SHP77 treated with DMSO at 0.1 percent for 48 hours (cell line): ENCODE results near the gene CFAP410.
"Not testable (repeated sequence)": the region's sequence is repeated elsewhere in the genome, so short reads cannot be mapped to it uniquely, and the experiment has no call there.

Source experiments
- DNase-seq: peaks from one replicate; lab custom pipeline; 2025; lab: John Stamatoyannopoulos, UW

CFAP410 gene

DNA sequence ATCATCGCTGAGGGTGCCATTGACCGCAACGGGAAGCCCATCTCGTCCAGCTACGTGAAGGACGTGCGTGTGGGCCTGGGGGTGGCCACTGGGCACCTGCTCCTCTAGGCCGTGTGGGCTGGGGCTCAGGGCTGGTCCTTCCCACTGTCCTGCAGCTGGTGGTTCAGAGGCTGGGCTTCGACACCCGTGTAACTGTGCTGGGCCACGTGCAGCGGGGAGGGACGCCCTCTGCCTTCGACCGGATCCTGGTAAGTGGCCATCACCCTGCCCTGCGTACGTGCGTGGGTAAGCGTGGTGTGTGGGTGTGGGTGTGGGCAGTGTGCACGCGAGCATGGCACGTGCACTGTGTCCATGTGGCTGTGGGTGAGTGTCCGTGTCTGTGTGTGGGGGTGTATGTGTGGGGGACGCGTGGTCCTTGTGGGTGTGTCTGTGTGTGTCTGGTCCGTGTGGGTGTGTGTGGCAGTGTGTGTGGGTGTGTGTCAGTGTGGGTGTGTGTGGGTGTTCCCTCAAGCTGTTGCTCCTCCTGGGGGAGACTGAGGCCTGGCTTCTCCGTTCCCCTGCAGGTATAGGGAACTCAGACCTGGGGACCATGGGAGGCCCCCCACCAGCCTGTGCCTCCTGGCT, 22.8 kb downstream of the CFAP410 start:
- no peak for DNase-seq

DNA sequence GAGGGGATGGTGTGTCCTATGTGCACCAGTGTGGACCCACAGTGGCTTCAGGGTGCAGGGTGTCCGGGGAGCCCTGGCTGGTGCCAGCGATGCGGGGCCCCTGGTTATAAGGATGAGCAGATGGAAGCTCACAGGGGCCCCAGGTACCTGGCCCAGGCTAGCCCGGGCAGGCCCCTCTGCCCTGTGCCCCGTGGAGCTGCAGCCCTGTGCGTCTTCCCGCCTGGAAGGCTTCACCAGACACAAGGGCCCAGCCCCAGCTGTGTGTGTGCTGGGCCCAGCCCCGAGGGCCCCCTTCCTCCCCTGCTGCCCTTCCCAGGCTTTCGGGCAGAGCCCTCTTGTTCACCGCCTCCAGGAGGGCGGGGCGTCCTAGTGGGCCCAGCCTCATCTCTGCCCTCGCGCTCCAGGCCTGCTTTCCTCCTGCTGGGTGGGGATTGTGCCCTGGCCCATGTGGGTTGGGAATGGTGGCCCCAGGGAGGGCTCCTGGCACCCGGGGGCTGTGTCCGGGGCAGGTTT, 23.4 kb downstream of the CFAP410 start:
- no peak for DNase-seq

GRCh38 chr21:44314561-44314960, 24.6 kb downstream of the CFAP410 start:
- DNase-seq, result no peak

- no peak for DNase-seq
These were observed 25.1 kb downstream of the CFAP410 start for GRCh38 chr21:44314128-44314527.

- no peak for DNase-seq
These were observed 25.7 kb downstream of the CFAP410 start for GRCh38 chr21:44313451-44313850.

GRCh38 chr21:44312716-44313115, 26.5 kb downstream of the CFAP410 start:
- no peak for DNase-seq

DNA sequence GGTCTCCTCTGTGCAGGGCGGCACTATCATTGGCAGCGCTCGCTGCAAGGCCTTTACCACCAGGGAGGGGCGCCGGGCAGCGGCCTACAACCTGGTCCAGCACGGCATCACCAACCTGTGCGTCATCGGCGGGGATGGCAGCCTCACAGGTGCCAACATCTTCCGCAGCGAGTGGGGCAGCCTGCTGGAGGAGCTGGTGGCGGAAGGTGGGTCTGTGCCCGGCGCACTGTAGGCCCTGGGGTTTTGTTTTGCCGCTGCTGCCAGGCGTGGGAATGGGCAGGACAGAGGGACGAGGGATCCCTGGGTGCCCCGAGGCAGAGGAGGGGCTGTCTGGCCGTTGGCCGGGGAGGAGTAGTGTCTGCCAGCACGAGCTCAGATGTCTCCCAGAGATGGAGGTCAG, 27.1 kb downstream of the CFAP410 start:
- DNase-seq, result no peak

GRCh38 chr21:44310628-44311507, 28.3 kb downstream of the CFAP410 start:
- no peak for DNase-seq

- no peak for DNase-seq
These were observed 32.1 kb downstream of the CFAP410 start for GRCh38 chr21:44306936-44307704.

DNA sequence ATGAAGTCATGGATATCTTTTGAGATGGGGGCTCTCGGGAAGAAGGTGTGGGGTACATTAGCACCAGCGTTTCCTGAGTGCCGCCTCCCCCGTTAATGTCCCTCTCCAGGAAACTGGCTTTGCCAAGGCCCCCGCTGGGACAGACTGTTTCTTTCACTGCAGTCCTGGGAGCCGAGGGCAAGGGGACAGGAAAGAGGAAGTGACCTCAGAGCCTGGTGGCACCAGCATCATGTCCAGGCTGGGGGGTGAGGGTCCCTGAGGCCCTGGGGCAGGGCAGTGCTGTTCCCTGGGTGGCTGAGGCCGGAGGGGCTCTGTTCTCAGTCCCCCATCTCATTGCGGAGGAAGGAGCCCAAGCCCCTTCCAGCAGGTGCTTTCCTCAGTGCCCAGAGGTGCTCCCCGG, 33.5 kb downstream of the CFAP410 start:
- no peak for DNase-seq

DNA sequence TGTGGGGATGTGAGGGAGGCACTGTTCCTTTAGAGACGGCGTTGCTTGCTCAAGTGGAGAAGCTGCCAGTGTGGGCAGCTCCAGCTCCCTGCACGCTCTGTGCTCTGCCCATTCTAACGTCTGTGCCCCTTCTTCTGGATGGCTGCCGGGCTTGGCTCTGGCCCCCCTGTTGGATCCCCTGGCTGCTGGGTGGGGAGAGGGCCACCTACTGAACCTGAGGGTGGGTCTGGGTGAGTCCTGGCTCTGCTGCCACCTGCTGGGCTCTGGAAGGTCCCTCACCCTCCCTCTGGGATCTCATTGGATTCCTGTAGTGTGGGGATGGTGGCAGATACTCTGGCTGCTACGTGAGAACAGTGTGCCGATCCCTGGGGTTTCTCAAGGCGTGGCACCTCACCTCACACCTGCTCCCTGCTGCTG, 34.3 kb downstream of the CFAP410 start:
- no peak for DNase-seq

DNA sequence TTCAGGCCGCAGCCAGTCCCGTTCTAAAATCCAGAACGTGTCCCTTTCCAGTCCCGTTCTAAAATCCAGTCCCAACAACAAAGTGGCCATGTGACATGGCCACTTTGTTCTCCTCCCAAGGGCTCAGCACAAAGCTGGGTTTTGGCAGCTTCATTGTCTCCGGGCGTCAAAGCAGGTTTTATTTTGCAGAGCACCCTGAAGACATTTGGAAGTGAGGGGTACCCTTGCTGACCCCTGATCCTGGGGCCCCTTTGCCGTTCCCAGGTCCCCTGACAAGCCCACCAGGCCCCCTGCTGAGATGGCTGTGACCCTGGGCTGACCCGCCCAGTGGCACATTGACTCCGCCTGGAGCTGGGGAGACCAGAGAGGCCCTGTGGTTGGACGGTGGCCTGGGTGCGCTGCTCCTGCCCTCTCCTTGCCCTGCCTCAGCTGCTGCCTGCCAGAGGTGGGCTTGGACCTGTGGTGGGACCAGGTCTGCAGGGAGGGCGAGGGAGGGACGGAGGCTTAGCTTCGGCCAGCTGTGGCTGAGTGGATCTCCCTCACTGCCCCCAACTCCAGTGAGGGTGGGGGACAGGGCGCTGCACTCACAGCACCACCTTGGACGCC, 35.1 kb downstream of the CFAP410 start:
- DNase-seq, result no peak

GRCh38 chr21:44303490-44303981, 35.7 kb downstream of the CFAP410 start:
- no peak for DNase-seq

- DNase-seq, result not testable (repeated sequence)
These were observed 36.4 kb downstream of the CFAP410 start for GRCh38 chr21:44302573-44303401.

GRCh38 chr21:44301961-44302406, 37.2 kb downstream of the CFAP410 start:
- peak; percentile 30 for DNase-seq

GRCh38 chr21:44301141-44301540, 38.0 kb downstream of the CFAP410 start:
- no peak for DNase-seq

DNA sequence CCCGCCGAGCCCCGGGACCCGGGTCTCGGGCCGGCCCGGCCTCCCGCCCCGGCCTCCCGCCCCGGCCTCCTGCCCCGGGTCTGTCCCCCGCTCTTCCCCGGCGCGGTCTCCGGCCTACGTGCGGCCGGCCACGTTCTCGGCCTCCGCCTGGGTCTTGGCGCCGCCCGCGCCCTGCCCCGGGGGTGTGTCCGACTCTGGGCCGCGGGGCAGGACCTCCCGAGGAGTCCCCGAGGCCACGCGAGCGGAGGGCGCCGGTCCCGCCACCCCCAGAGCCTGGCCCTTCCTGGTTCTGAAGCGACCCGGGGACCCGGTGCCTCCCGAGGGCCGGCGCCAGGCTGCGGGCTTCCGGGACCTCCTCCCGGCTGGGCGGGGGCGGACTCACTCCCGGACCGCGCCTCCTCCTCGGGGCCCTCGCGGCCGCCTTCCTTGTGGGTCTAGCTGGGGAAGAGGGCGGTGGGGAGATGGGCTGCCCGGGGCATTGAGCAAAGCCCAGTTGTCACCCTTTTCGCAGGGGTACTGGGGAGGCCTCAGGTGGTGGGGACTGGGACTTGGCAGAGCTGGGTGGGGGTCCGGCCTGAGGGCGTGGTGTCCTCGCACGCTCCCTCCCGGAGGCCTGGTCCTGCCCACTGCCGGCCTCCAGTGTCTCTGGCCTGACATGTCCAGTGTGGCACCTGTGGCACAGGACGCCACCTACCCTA, 38.8 kb downstream of the CFAP410 start:
- no peak for DNase-seq

GRCh38 chr21:44299458-44300261, 39.5 kb downstream of the CFAP410 start, which contains the start of gene PFKL:
Gene PFKL, plus strand, starts transcription at chr21:44300053. Its CDS starts 53 bp downstream, at chr21:44300106.
- no peak for DNase-seq

DNA sequence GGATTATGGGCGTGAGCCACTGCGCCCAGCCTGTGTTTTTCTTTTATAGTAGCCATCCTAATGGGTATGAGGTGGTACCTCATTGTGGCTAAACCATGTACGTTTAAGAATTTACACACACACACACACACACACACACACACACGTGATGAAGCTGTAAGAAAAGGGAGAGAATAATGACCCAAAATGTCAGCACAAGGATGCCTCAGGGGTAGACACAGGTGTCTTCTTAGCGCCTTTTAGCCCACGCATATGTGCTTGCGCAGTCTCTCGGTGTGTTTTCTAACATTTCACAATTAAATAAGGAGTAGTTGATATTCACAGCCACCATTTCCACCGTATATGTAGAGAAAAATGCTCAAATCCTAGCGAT, 40.1 kb downstream of the CFAP410 start:
- no peak for DNase-seq
